ENCODE results near the gene PALD1. TPM values are rescaled to one million over a fixed set of nuclear protein-coding genes. Genes with fewer than 3 reads are reported as not detected.

Gene PALD1
- total and polyA plus RNA-seq, 9 of the 15 experiments (the other 6 are each of a cell fraction or from before 2014, with no cell fraction given): 0.03 to 0.29 (median 0.09) TPM; not detected in 2

- peak; percentile 49 for TF ChIP-seq NEUROD1 (IDR thresholded peaks at IDR 0.05; ENCODE audit: borderline replicate concordance, low read depth, low read length, partially characterized antibody)
- TF ChIP-seq ARID3A (IDR thresholded peaks at IDR 0.05; ENCODE audit: borderline replicate concordance, low read depth, low read length): no peak
- peak; percentile 69 for TF ChIP-seq RNF2 (IDR thresholded peaks at IDR 0.05)
- no peak for TF ChIP-seq KLF13 (tag; IDR thresholded peaks at IDR 0.05; ENCODE audit: borderline replicate concordance, low read depth)
- TF ChIP-seq BMI1 (IDR thresholded peaks at IDR 0.05; ENCODE audit: low read length): 0 out of 2 replicates have a peak, but pooled peaks have one; percentile 43
- TF ChIP-seq PRMT5 (CRISPR knock-in tag; IDR thresholded peaks at IDR 0.05): no peak
- TF ChIP-seq RHOXF2B (CRISPR knock-in tag; conservative IDR thresholded peaks at IDR 0.05): no peak
- no peak for TF ChIP-seq ZNF511 (CRISPR knock-in tag; IDR thresholded peaks at IDR 0.05)
- TF ChIP-seq ZNF197 (CRISPR knock-in tag; IDR thresholded peaks at IDR 0.05; ENCODE audit: low read depth): peak; percentile 35
- TF ChIP-seq HLTF (IDR thresholded peaks at IDR 0.05): peak; percentile 32; the same call in 1 of the 2 replicates
- no peak for TF ChIP-seq SNIP1 (IDR thresholded peaks at IDR 0.05; ENCODE audit: low read depth)
- no peak for TF ChIP-seq ZNF41 (CRISPR knock-in tag; conservative IDR thresholded peaks at IDR 0.05)
- no peak for TF ChIP-seq POLR2A (conservative IDR thresholded peaks at IDR 0.05)
- no peak for TF ChIP-seq ARID4B (CRISPR knock-in tag; IDR thresholded peaks at IDR 0.05)
- TF ChIP-seq CREBBP (IDR thresholded peaks at IDR 0.05; ENCODE audit: low read depth, low read length): no peak
- peak; percentile 77 for TF ChIP-seq MTA1 (IDR thresholded peaks at IDR 0.05; ENCODE audit: borderline replicate concordance)
- no peak for TF ChIP-seq ZNF695 (CRISPR knock-in tag; IDR thresholded peaks at IDR 0.05)
- 0 out of 2 replicates have a peak, but pooled peaks have one; percentile 45 for TF ChIP-seq SMAD4 (CRISPR knock-in tag; conservative IDR thresholded peaks at IDR 0.05)
- peak; percentile 64; the same call in 1 of the 2 replicates for TF ChIP-seq ZBTB7A (IDR thresholded peaks at IDR 0.05; ENCODE audit: borderline replicate concordance, control insufficient read depth, low read depth, low read length)
- TF ChIP-seq HOXB6 (CRISPR knock-in tag; IDR thresholded peaks at IDR 0.05; ENCODE audit: borderline replicate concordance): no peak
- no peak for TF ChIP-seq NFYB (IDR thresholded peaks at IDR 0.05; ENCODE audit: extremely low read depth, insufficient read length)
- no peak for TF ChIP-seq EZH2 (IDR thresholded peaks at IDR 0.05; ENCODE audit: borderline replicate concordance, low read depth, low read length)
- TF ChIP-seq SMARCA4 (IDR thresholded peaks at IDR 0.05): peak; percentile 78; the same call in 1 of the 2 replicates
Measured at GRCh38 chr10:70575874-70576802, 97.6 kb downstream of the PALD1 start (continued).
